EH (cell line): ENCODE results near the gene GPR61.

Source experiments
- DNase-seq: peaks from one replicate; pipeline ENCODE4 v3.0.0-alpha.2; 2015; ENCODE audit warnings: low read depth

Gene GPR61

DNA sequence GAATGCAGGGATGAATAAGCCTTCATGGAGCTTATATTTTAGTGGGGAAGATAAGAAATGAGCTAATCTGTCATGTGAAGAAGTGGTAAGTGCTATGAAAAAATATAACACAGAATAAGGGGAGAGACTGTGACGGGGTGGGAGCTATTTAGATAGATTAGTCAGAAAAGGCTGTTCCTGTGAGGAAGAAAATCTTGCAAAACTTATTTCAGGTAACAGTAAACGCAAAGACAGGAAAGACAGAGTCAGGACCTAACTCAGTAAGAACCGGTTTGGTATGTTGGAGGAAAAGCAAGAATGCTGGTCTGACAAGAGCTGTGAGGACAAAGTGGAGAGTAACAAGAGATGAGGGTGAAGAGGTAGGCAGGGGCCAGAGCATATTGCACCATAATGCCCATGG is 30.7 kb downstream of the GPR61 start:
- peak; percentile 23 for DNase-seq

DNA sequence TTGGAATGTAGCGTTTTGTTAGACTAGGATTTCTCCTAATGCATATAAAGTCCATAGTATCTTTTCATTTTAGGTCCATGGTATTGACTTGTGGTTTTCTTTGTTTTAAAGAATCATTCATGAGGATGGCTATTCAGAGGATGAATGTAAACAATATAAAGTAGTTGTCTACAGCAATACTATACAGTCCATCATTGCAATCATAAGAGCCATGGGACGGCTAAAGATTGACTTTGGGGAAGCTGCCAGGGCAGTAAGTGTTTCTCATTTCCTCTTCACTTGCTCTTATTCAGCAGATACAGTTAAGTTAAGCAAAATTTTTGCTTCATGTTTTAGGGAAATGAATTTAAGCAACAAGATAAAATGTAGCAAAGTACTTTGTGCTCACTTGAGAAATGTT is 34.1 kb downstream of the GPR61 start:
- no peak for DNase-seq

DNA sequence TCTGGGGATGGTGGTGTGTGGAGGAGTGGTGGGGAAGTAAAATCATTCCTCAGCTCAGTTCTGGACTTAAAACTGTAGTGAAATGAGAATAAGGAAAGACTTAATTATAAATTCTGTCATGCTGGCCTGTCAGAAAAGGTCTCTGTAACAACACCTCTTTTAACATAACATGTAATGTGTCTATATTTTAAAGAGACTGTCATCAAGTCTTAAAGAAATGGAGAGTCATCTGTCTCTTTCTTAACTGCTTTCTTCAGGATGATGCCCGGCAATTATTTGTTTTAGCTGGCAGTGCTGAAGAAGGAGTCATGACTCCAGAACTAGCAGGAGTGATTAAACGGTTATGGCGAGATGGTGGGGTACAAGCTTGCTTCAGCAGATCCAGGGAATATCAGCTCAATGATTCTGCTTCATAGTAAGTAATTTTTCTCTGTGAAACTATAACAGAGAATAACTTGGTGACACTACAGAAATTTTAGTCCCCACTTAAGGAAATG is 39.3 kb downstream of the GPR61 start:
- DNase-seq: peak; percentile 29

DNA sequence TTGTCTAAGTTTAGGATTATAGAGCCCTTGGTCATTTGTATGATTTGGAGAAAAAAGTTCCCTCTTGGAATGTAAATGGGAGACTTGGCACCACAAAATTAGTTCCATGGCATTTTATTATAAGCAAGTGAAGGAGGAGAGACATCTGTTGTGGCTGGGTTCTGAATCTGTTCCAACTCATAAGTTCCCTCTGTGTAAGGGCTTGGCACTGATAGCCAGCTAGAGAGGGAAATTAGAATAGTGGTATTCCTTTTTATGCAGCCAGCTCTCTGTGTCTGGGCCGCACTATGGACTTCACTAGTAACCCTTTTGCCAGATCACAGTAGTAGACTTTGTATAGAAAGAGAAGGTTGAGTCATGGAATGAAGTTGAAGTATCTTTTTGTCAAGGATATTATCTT is 39.8 kb downstream of the GPR61 start:
- peak; percentile 28 for DNase-seq

DNA sequence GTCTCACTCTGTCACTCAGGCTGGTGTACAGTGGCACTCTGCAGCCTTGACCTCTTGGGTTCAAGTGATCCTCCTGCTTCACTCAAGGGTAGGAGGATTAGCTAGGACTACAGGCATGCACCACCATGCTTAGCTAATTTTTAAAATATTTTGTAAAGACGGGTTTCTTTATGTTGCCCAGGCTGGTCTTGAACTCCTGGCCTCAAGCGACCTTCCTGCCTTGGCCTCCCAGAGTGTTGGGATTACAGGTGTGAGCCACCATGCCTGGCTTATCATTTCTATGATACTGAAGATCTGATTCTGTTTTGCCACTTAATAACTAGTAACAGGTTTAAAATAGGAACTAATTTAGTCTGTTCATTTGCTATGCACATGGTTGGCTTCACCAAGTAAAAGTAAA is 42.3 kb downstream of the GPR61 start:
- DNase-seq: no peak

DNA sequence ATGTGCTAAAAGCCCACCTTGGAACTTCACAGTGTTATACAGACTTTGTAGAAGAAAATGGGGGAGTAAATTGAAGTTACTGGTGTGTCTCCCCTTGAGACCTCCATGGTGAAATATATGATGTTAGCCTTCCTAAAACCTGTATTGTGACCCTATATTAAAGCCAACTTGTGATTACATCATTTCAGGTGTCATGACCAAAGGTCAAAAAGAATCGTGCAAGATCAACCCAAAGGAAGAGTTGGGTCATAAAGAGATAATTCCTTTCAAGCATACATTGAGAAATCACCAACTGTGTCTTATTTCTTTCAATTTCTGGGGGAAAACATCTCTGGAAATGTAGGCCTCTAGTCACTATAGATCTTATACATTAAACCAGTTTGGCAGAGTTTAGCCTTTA is 45.1 kb downstream of the GPR61 start:
- DNase-seq: no peak

DNA sequence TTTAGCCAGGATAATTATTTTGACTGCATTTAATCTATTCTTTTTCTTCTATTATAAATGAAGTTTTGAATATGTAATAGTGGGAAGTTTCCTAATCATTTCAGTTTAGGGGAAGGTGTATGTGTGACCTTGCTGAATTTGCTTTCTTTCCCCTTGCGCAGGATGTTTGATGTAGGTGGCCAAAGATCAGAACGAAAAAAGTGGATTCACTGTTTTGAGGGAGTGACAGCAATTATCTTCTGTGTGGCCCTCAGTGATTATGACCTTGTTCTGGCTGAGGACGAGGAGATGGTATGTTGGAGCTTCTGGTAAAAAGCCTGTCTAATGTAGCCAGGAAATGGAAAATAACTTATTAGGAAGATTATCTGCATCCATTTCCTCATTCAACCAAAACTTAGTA is 46.4 kb downstream of the GPR61 start:
- DNase-seq: no peak

DNA sequence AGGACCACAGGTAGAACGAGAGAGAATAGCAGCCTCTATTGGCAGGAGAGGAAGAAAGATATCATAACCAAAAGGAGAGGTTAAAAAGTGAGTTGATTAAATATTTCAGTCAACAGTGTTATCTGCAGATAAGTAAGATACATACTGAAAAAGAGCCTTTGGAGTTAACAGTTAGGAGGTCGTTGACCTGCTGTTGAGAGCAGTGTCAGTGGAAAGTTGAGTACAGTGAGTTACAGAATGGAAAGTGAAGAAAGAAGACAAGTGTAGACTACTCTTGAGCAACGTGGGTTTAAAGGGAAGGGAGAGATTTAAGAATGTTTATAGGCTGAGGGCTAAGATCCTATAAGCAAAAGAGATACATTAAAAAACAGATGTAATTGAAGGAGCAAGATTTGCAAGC is 49.5 kb downstream of the GPR61 start:
- DNase-seq: no peak

DNA sequence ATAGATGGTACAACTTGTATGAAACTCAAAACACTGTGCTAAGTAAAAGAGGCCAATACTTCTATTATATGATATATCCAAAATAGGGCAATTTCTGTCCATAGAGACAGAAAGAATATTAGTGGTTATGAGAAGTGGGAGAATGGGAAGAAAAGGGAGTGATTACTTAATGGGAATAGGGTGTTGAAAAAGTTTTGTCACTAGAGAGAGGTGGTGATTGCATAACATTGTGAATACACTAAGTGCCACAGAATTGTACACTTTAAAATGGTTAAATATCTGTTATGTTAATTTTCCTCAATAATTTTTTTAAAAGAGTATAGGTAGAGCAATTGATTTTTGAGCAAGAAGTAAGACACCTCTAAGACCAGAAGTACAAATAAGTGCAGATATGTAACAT is 50.0 kb downstream of the GPR61 start:
- no peak for DNase-seq

DNA sequence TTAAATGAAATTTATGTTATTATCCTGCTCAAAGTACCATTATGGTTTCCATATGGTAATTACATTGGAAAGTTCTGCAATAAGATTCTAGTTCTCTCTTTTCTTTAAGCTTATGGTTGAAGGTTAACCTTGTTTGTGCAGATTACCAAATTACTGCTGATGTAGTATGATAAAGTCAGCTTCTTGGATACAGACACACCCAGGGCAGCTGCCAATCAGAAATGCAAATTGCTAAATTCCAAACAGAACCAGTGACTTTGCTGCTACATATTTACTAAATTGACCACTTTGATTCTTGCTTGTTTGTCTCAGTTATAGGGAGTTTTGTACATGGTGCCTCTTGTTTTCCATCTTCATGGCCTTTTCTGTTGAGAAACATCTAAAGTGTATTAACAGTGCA is 53.2 kb downstream of the GPR61 start:
- DNase-seq: no peak

DNA sequence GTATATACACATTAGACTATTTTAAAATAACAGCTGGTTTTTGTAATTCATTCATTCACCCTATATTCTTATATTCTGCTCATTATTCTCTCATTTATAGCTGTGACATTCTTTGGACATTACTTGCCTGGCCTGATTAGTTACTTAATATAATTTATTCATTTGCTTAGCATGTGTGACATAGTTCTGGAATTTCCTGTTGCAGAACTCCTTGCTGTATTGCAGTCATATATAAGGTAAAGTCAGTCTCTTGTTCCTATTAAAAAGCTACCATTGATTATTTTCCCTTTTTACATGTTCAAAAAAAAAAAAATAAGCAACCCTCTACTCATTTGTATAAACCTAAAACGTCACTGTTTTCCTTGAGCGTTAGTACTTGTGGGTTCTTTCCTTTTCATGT is 55.9 kb downstream of the GPR61 start:
- DNase-seq: peak; percentile 74
